Right forelimb (tissue), 1 donor: ENCODE data around the gene SPATA9.
"Not testable (repeated sequence)": the region's sequence is repeated elsewhere in the genome, so short reads cannot be mapped to it uniquely, and the experiment has no call there.

ENCODE experiments used
- DNase-seq: peaks from one replicate; pipeline ENCODE4 v3.0.0-alpha.2; 2018

Gene SPATA9

DNA sequence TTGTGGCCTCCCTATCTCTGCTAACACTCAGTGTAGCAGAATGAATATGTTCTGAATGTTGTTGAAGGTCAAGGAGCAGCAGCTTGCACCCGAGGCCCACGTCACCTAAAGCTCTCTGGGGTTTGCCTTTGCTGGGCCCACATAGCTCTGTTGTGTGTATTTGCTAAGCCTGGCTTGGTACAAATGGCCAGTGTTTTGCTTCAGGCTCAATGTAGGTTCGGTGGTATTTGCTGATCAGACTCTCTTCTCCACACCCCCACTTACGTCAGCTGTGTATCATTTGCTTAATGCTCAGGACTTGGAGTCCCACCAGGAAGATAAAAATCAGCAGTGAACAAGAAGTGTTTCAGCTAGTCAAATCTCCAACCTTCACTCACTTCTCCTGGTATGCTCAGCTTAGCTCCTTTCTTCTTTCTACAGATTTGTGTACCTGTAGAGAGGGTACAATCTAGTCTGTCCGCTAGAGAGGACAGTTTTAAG lies 41.0 kb downstream of the SPATA9 start:
- no peak for DNase-seq

DNA sequence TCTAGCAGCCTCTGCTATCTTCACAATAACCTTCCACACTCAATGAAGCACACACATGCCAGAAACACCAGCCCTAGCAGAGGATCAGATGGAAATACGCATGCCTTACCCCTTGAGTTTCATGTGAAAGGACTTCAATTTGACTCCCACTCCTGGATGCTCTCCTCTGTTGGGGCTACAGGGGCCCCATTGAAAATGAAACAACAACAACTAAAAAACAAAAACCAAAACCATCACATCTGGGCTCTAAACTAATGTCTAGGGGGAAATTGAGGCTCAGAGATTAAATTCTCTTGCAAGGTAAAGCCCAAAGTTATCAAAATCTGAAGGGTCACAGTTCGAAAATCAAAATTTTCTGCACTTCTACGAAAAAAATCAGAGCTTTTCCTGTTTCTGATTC lies 44.2 kb downstream of the SPATA9 start:
- DNase-seq, result no peak

DNA sequence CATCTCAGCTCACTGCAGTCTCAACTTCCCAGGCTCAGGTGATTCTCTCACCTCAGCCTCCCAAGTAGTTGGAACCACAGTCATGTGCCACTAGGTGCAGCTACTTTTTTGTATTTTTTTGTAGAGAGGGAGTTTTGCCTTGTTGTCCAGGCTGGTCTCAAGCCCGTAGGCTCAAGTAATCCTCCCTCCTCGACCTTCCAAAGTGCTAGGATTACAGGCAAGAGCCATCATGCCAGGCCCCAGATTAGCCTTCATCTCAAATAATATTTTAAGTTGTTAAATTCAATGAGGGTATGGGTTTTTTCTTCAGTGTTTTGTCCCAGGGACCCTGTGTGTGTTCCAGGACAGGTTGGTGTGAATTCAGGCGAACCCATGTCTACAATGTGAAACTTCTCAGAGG lies 48.7 kb downstream of the SPATA9 start:
- no peak for DNase-seq

DNA sequence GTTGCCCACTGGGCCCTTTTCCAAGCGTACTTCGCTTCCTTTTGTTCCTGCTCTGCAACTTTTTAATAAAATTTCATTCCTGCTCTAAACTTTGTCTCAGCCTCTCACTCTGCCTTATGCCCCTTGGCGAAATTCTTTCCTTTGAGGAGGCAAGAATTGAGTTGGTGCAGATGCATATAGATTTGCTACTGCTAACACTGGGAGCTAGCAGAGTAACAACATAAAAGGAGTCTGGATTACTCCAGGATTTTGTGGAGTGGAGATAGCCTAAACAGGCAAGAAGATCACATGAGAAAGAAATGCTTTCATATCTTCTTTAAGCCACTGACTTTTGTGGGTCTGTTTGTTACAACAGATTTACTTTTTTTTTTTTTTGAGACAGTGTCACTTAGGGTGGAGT lies 49.1 kb downstream of the SPATA9 start:
- no peak for DNase-seq

DNA sequence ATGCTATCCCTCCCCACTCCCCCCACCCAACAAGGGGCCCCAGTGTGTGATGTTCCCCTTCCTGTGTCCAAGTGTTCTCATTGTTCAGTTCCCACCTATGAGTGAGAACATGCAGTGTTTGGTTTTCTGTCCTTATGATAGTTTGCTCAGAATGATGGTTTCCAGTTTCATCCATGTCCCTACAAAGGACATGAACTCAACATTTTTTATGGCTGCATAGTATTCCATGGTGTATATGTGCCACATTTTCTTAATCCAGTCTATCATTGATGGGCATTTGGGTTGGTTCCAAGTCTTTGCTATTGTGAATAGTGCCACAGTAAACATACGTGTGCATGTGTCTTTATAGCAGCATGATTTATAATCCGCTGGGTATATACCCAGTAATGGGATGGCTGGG lies 49.8 kb downstream of the SPATA9 start:
- not testable (repeated sequence) for DNase-seq

DNA sequence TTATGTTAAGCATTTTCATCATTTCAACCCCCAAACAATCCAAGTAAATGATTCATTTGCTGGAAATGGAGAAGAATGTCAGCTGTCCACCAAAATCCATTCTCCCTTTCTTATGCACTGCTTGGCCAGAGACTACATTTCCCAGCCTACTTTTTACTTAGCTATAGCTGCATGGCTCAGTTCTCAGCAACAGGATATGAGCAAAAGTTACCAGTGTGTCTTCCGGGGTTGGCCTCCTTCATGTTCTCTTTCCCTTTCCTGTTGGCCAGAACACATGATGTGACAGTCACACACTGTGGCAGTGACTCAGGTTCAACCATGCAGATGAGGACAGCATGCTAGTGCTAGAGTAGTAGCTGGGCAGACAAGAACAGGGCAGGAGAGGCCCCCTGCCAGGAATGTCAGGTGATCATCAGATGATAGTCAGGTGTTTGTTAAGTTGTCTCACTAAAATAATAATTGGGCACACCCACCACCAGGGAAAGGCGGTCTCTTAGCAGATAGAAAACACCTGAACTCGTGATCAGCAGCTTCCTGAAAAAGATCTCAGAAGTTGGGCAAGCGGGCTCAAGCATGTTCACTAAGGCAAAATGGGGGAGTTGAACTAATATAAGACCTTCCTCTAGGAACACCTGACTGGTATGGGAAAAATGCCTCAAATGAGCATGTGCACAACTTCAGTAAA lies 50.7 kb downstream of the SPATA9 start:
- DNase-seq, result no peak

DNA sequence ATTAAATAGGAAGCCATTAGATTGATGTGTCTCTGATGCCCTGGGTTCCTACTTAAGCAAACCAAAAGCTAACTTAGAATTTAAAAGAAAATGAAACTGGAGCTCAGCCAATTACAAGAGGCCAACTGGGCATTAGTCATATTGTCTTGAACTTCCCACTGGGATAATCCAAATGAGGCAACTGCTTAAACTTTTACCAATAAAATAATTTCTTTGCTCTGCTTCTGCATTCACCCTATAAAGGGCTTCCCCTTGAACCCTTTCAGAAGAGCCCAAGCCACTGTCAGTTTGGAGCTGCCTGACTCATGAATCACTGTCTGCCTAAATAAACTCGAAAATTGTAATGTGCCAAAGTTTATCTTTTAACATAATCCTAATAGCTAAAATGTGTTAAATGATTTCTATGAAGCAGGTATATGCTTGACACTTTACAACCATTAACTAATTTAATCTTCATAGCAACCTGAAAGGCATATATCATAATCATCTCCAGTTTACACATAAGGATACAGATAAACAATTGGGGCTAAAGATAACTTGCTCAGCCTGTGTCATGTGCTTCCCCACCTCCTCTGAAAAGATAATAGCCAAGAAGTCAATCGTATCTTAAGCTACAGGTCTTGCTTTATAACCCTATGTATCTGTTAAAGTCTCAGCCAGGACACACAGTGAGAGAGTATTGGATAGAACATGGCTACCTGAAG lies 51.4 kb downstream of the SPATA9 start:
- DNase-seq, result no peak

DNA sequence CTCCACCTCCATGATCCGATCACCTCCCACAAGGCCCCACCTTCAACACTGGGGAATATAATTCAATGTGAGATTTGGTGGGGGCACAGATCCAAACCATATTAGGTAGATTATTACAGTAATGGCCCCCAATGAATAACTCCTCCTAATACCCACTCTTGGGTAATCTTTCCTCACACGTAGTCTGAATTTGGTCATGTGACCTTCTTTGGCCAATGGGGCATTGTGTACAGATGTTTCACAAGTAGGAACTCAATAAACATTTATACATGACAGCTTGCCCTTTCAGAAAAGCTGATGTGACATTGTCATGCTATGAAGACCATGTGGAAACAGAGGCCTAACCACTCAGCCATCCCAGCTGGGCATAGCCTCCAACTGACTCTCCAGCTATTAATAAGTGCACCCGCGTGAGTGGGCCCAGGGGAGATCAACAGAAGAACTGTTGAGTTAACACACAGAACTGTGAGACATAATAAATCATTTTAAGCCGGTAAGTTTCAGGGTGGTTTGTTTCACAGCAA lies 52.3 kb downstream of the SPATA9 start:
- DNase-seq, result no peak

DNA sequence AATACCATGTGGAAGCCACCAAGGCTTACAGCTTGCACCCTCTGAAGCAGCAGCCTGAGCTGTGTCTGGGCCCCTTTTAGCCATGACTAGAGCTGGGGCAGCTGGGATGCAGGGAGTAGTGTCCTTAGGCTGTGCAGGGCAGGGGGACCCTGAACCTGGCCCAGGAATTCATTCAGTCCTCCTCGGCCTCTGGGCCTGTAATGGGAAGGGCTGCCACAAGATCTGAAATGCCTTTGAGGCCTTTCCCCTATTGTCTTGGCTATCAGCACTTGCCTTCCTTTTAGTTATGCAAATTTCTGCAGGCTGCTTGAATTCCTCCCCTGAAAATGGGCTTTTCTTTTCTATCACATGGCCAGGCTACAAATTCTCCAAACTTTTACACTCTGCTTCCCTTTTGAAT lies 53.9 kb downstream of the SPATA9 start:
- no peak for DNase-seq

DNA sequence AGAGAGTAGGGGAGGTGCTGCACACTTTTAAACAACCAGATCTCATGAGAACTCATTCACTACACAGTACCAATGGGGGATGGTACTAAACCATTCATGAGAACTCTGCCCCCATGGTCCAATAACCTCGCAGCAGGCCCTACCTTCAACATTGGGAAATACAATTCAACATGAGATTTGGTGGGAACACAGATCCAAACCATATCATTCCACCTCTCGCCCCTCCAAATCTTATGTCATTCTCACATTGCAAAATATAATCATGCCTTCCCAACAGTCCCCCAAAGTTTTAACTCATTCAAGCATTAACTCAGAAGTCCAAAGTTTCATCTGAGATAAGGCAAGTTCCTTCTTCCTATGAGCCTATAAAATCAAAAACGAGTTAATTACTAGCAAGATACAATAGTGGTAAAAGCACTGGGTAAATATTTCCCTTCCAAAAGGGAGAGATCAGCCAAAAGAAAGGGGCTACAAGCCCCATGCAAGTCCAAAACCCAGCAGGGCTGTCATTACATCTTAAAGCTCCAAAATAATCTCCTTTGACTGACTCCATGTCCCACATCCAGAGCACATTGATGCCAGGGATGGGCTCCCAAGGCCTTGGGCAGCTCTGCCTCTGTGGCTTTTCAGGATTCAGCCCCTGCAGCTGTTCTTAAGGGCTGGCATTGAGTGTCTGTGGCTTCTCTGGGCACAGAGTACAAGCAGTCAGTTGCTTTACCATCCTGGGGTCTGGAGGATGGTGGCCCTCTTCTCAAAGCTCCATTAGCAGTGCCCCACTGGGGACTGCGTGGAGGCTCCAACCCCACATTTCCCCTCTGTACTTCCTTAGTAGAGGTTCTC lies 54.6 kb downstream of the SPATA9 start:
- no peak for DNase-seq

DNA sequence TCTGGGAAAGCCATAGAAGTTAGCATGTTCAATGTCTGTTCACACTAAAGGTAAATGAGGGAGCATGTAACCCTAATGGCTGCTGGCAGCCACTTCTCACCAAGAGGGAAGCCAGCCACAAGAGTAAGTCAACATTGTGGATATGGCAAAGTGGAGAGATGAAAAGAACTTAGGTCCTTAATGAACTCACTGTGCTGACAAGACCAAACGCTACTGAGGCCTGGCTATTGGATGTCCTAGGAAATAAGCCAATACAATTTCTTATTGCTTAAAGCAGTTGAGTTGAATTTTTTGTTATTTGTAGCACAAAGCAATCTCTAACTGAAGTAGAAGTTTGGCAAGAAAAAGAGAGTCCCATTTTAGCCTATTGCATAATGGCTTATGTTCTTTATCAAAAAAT lies 56.1 kb downstream of the SPATA9 start:
- DNase-seq, result no peak

DNA sequence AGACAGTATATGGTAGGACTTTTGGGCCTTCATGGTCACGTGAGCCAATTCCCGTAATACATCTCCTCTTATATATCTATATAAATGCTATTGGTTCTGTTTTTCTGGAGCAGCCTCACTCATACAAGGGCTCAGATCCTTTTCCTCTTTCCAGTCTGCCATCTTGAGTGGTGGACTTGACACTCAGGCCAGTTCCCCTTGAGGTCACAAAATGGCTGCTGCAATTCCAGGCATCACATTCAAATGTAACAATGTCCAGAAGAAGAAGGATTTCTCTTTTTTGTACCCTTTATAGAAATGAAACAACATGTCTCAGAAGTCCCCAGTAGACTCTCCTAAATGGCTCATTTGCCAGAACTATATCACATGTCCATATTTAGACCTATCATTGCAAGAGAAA lies 58.4 kb downstream of the SPATA9 start:
- no peak for DNase-seq

DNA sequence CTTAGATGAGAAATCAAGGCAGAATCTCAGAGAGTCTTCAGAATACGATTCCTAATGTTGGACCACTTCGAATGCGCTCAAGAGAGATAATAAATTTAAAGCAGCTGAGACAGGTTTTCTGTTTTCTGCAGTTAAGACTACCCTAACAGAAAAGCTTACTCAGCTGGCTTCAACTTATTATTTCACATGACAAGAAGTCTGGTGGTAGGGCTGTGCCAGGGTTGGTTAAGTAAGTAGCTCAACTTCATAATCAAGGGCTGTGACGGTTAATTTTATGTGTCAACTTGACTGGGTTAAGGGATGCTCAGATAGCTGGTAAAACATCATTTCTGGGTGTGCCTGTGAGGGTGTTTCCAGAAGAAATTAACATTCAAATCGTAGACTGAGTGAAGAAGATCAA lies 59.1 kb downstream of the SPATA9 start:
- DNase-seq, result no peak

DNA sequence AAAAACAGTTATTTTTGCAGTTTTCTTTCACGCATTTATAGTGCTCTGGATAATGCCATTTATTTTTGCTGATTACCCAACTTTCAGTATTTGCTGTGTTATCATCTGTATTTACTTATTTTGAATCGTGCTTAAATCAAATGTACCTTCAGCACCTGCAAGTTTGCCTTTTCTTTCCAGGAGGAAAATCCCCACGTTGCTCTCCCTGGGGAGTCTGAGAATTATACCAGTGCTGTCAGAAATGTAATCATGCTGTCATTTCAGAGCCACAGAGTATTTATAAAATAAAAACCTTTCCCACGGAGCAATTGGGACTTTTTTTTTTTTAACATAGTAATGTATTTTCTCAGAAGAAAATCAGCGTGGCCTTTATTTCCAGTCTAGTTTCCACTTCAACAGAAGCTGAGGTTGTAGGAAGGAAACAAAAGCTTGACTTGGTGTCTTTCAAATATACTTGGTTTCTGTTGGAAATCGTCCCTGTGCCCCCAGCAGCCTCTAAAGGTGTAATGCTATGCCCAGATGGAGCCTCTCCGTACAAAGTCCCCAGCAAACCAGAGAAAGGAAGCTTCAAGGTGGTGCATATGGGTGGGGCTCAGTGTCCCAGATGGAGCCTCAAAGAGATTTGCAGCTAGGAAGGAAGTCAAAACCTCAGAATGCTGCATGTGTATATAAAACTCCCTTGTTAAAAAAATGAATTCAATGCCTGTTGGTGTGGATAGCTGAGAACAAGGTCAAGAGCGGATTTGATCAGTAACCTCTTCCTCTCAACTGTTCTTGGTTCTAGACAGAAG lies 60.8 kb downstream of the SPATA9 start:
- no peak for DNase-seq

DNA sequence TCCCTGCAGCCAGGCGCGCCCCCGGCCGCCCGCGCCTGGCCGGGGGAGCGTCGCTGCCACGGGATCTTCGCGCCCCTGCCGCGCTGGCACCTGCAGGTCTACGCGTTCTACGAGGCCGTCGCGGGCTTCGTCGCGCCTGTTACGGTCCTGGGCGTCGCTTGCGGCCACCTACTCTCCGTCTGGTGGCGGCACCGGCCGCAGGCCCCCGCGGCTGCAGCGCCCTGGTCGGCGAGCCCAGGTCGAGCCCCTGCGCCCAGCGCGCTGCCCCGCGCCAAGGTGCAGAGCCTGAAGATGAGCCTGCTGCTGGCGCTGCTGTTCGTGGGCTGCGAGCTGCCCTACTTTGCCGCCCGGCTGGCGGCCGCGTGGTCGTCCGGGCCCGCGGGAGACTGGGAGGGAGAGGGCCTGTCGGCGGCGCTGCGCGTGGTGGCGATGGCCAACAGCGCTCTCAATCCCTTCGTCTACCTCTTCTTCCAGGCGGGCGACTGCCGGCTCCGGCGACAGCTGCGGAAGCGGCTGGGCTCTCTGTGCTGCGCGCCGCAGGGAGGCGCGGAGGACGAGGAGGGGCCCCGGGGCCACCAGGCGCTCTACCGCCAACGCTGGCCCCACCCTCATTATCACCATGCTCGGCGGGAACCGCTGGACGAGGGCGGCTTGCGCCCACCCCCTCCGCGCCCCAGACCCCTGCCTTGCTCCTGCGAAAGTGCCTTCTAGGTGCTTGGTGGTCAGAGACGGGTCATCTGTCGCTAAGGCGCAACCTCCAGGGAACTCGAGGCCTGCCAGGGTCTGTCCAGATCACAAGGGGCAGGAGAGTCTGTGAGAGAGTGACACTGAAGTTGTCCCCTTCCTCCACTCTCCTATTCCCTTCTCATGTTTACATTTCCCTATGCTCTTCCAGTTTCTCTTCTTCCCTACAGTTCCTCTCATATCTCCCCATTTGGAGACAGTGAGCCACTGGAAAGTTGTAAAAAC lies 61.6 kb downstream of the SPATA9 start:
- peak; percentile 69 for DNase-seq

DNA sequence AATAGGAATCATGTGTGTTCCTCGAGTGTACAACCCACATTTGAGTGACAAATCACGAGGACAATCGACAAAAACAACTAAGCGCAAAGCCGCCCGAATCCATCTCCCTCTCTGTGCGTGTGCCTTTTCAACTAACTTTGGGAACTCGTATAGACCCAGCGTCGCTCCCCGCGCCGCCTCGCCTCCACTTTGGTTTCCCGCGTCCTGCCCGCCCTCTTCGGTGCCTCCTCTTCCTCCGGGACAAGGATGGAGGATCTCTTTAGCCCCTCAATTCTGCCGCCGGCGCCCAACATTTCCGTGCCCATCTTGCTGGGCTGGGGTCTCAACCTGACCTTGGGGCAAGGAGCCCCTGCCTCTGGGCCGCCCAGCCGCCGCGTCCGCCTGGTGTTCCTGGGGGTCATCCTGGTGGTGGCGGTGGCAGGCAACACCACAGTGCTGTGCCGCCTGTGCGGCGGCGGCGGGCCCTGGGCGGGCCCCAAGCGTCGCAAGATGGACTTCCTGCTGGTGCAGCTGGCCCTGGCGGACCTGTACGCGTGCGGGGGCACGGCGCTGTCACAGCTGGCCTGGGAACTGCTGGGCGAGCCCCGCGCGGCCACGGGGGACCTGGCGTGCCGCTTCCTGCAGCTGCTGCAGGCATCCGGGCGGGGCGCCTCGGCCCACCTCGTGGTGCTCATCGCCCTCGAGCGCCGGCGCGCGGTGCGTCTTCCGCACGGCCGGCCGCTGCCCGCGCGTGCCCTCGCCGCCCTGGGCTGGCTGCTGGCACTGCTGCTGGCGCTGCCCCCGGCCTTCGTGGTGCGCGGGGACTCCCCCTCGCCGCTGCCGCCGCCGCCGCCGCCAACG lies 62.5 kb downstream of the SPATA9 start, which contains the start of gene GPR150:
GPR150 (plus strand) TSS at position 58 of the 840 bp plus-strand sequence; CDS start at position 247, 189 bp downstream.
- DNase-seq, result peak; percentile 69

DNA sequence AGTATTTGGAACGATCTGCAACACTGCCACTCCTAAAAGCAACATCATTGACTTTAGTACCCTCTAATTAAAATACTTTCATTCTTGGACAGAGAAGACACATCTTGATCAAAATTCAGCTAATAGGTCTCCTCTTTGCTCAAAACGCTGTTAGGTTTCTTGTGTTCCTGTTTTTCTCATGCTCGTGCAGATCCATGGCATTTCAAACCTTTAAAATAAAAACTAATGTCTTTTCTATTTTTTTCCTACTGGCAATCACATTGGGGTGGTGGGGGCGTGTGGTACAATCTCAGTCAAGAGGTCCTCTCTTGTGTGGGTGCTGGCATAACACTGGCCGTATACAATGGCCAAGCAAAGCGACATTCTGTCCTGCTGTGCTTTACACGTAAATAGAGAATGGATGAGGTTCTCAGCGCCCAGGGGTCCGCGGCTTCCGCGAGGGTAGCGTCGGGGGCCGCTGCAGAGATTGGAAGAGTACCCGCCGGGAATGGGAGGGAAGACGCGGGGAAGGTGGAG lies 63.2 kb downstream of the SPATA9 start:
- DNase-seq, result no peak

DNA sequence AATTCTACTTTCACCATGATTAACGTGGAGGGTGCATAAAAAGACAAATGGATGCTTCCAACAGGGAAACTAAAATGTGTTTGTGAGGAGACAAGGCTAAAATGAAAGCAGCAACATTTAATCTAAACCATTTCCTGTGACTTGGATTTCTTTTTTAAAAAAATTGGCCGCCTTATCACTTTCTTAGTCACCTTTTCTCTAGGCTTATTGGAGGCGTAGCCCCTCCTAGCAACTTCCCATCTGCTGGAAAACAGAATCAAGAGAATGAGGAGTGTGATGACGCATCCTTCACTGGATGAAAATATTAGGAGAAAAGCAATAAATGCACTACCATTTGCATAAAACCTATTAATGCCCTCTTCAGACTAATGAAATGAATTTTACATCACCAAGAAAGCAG lies 63.7 kb downstream of the SPATA9 start:
- no peak for DNase-seq

DNA sequence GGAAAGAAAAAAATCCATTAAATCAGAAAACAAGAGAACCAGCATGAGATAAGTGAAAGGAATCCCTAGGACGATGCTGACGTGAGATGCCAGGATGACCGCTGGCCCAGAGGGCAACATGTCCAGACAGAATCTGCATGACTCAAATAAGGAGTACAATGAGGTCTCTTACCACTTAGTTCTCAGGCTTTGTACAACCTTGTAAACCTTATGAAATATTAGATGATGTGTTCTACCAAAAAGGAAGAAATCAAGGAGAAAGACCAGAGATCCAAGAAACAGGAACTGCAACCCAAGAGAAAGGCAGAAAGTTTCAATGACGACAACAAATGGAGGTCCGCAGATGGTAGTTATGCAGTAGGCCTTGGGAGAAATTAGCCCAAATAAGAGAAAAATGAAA lies 65.7 kb downstream of the SPATA9 start:
- DNase-seq, result no peak

DNA sequence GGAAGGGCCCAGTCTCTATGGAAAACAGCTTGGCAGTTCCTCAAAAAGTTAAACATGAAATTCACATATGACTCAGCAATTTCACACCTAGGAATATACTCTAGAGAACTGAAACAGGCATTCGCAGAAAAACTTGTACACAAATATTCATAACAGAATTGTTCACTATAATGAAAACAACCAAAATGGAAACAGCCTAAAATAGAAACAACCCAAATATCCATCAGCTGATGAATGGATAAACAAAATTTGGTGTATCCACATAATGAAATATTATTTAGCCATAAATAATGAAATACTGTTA lies 67.7 kb downstream of the SPATA9 start:
- no peak for DNase-seq
